Embryonic facial prominence (tissue), 1 donor: Measurements from ENCODE around the gene MID1.

Experiments
- DNase-seq: peaks from one replicate; pipeline ENCODE4 v3.0.0-alpha.2; 2016; ENCODE audit errors: extremely low spot score

Gene MID1

GRCh38 chrX:10531927-10532326 lies 88.5 kb downstream of the MID1 start:
- DNase-seq, result no peak

- no peak for DNase-seq
These were observed 91.0 kb downstream of the MID1 start for GRCh38 chrX:10529344-10529743.

DNA sequence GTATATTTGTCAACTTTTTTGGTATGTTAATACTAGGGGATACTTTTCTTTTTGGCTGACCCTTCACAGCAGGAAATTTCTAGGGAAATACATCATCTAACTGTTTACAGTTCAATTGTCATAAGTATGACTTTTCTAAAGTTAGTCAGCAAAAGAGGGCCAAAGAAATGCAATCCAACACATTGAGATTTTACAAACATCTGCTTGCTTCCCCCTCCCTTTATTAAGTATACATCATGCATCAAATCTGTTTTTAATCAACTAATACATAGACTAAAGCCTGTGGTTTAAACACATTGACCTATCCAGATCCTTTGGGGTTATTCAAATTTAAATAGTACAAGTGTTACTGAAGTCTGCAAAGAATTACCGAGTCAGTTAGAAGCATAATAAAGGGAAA lies 93.9 kb downstream of the MID1 start:
- DNase-seq, result no peak

DNA sequence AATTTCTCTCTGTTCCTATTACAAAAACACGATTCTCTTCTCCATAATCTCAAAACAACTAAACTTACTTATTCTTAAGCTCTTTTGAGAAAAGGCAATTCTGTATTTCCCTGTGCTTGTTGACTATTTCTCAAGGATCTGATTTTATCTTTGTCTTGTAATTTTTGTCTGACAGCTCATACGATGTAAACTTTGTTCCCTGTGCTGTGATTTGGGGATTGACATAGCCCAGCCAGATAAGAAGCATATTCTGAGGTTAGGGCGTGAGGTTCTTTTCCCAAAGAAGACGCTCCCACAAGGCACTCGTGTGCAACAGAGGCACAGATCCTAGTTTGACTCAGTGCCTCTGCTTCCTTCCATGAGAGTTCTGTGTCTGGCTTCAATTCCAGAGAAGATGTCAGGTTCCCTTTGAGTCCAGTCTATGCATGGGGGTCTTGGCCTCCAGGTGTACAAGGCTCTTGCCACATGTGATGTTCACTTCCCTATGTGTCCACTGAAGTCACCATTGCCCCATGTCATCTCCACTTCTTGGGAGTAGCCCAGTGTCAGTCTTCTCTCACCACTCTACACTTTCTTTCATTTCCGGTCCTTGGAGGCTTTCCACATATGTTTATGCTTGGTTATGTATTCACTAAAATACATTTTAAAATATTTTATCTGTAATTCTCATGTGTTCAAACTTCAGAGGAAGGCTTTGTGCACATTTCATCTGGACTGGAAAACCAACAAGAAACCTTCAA lies 94.8 kb downstream of the MID1 start:
- no peak for DNase-seq

DNA sequence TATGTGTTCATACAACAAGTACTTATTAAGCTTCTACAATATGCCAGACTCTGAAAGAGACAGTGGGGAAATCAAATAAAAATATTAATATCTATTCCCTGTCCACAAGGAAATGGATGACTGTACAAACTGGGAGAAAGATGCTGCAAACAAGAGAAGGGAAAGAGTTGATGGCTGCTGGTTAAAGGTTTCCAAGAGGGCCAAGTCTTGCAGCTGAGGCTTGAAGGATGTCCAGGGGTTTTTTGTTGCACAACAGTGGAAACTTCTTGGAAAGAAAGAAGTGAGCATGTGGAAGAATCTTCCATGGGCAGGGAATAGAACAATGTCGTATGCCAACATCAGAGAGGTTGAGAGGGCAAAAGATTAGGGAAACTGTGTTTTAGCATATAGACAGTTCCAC lies 95.8 kb downstream of the MID1 start:
- DNase-seq, result no peak

- no peak for DNase-seq
These were observed 100.6 kb downstream of the MID1 start for GRCh38 chrX:10519761-10520160.

DNA sequence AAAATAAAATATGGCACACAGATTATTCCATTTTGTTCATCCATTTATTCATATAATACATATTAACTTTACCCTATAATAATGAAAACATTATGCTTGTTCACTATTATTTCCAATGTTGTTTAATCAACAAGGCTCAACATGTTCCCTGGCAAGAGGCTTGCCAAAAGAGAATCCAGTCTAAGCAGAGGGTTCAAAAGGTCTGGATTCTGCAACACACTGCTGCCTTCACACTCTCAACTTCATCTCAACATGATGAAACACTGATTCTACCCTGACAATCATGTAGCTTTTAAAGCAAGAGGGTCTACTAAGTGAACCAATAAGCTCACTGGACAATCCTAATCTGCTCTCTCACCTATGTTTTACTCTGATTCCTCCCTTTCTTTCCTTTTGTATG lies 101.1 kb downstream of the MID1 start:
- DNase-seq, result no peak

- no peak for DNase-seq
These were observed 102.3 kb downstream of the MID1 start for GRCh38 chrX:10518073-10518472.

DNA sequence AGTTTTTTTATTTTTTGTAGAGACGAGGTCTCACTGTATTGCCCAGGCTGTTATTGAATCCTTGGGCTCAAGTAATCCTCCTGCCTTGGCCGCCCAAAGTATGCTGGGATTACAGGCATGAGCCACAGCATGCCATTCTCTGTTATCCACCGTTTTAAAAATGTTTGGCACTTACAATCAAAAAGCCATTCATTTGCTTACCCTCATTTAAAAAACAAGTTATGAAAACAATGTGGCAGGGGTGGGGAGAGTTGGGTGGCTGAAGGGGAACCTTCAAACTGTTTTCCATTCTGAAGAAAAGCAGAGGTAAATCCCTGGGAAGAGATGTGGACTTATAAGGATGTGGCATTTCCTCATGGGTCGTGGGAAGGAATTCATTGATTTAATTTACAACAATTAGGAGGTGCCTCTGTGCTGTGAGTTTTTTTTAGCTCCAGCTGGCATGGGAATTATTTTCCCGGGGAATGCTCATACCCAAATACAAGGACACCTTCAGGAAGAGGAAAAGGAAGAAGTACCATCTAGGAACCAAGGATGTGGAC lies 103.5 kb downstream of the MID1 start:
- no peak for DNase-seq

DNA sequence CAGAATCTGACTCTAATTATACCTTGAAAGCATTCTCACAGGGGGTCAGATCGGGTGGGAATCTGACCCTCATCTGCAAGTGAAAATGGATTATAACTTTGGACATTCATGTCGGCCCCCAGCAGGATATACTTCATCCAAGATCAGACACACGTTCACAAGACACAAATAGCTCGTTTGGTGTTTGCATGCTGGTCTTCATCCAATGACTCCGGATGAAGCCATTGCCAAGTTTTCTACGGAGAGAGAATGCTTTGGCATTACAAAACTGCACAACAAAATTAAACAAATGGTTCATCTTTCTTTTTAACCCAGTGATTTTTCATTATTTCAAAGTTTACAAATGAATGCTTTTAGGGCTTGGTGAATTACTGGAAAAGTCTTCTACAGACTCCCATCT lies 105.5 kb downstream of the MID1 start:
- no peak for DNase-seq

GRCh38 chrX:10513974-10514373 lies 106.4 kb downstream of the MID1 start:
- DNase-seq, result no peak

DNA sequence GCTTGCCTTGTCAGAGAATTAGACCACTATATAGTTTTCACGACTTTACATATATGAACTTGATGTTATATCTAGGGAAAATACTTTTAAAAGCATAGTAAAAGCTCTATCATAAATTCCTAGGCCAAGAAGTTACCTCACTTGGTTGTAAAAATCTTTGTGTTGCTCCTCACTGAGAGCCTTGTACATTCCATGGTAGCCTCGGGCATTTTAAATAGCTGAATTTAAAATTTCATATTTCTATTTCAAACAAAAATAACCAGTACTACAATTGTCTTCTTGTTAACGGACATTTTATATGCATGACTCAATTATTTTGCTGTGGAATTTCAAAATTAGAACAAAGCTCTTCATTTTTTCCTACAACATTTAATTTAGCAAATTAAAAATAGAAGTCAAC lies 107.6 kb downstream of the MID1 start:
- DNase-seq, result no peak

- DNase-seq, result no peak
These were observed 108.1 kb downstream of the MID1 start for GRCh38 chrX:10512258-10512657.

DNA sequence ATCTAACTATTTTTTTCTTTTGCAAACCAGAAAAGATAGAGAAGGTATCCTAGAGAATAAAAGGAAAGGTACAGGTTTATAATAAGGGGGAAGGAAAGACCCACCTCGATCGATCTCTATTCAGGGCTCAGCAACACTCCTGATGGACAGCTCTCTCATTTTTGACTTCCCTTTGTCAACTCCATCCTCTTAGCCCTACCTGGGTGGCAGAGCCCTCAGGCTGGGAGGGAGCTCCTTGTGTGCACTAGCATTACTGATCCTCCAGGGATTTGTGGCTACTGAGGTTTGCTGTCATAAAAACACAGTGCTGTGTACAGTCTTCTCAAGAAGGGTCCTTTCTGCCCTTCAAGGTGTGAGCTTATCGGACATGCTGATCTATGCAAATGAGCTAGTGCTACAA lies 111.0 kb downstream of the MID1 start:
- no peak for DNase-seq

DNA sequence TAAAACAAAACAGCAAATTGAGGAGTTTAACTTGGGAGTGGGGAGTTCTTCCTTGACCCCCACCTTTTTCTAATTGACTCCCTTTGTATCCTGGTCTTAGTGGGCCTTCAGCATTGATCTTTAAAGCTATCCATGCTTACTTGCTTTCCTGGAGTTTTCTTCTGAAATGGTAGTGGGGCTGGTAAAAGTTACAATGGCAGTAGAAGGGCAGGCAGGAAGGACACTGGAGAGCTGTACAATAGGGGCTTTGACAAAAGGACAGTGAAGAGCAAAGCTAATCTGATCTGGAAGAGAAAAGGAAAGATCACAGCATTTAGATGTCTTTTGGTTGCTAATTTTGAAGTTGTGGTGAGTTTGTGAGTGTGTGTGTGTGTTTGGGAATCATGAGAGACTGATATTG lies 111.5 kb downstream of the MID1 start:
- DNase-seq, result no peak

DNA sequence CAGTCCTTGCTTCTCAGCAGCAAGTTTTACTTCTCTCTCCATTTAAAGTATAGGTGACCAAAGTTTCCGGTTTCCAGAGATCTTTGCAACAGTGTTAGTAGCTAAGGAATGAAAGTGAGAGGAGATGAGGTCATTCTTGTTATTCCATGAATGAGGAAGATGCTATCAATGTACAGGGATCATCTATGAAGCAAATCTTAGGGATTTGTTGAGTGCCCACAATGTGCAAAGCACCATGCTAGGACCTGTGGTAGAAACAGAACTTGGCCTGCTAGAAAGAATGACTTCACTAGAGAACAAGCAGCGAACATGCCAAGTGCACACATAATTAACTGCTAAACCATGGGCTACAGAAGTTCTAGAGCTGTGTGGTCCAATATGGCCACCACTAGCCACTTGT lies 112.5 kb downstream of the MID1 start:
- DNase-seq, result no peak

DNA sequence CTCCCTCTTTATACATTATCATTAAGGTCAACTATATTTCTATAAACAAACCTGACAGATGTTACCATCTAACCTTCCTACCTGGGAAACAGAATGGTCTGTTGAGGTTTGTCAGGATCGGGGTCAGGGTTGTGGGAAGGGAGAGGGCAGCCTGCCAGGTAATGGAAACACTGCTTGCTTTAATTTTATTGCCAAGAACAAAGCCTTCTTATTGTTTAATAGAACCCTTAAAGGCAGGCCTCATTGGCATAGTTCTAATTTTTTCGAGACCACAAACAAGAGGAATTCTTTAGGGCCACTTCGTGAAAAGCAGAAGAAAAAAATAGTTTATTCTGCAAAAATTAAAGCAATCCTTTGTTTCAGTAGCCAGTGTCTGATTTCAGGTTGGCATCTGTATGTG lies 113.2 kb downstream of the MID1 start:
- no peak for DNase-seq

GRCh38 chrX:10506781-10507180 lies 113.6 kb downstream of the MID1 start:
- no peak for DNase-seq

- no peak for DNase-seq
These were observed 114.7 kb downstream of the MID1 start for GRCh38 chrX:10505726-10506125.

- DNase-seq, result no peak
These were observed 117.4 kb downstream of the MID1 start for GRCh38 chrX:10502961-10503360.

DNA sequence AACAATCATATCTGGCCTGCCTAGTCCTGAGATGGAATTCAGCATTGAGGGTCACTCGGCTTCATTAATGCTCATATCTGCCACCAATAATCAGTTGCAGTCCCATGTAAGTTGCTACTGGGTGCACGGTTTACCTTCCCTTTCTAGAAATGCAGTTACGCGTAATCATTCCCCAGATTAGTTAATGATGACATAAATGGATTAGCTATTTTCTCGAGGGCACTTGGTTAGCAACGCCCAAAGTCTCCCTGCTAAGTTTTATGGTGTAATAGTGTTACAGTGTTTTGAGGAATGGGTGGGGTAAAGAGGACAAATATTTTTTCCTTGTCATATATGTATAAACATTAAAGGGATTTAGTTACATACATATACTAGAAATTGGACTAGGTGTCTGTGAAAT lies 118.8 kb downstream of the MID1 start:
- no peak for DNase-seq

DNA sequence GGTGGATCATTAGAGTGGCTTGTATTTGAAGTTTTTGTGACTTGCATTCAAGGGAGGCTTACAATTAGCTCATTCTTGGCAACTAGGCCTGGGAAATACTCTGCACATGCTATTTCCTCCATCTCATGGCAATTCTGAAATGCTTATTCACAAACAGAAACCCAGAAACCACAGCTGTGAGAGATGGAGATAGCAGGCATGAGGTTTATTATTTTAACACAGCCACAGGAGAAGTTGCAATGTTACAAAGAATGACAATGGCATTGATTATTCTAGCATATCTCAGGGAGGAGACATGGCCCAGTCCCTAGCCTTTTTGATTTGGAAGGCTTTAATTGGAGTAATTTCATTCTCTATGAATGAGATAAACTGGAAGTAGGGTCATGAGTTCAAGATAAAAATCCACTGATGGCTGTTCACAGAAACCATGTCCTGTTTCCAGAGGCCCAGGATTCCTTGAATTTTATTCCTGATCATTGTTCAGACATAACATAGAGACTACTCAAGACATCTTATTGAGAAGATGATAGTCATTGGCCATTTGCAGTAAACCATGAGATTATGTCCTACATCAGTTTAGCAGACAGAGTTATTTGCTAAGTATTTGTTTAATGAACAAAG lies 123.9 kb downstream of the MID1 start:
- DNase-seq, result no peak

DNA sequence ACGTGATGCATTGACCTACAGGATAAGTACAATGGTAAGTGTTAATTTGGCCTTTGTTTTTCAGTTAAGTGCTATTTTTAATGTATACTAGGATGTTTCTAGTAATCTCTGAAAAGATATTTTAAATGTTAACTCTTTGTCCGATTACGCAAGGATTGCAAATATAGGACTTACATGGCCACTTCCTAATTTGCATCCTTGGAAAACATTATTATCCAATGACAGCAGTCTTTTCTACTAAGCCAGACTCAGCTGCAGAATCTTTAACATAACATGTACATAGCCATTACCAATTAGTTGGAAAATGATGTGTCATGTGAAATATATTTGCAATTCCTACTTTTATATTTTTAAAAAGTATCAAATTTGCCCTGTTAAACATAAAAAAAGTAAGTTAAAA lies 124.7 kb downstream of the MID1 start:
- no peak for DNase-seq

DNA sequence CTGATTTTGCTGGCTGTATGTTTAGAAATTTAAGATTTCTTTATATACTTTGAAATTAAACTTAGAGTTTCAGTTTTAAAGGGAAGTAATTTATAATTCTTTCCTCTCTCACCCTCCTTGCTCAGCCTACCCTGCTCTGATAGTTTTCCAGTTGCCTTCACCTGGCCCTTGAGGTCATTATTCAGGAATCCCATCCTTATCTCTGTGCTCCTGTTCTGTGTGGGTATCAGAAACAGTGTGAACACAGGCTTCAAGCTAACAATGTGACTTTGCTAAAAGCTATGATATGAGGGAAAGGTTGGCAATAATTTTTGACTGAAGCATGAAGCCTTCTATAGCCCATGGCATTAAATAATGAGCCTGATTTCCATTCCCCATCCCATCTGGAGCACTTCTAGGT lies 128.1 kb downstream of the MID1 start:
- DNase-seq, result no peak
